ENCODE measurements around the gene FZD1.

The FZD1 gene

DNA sequence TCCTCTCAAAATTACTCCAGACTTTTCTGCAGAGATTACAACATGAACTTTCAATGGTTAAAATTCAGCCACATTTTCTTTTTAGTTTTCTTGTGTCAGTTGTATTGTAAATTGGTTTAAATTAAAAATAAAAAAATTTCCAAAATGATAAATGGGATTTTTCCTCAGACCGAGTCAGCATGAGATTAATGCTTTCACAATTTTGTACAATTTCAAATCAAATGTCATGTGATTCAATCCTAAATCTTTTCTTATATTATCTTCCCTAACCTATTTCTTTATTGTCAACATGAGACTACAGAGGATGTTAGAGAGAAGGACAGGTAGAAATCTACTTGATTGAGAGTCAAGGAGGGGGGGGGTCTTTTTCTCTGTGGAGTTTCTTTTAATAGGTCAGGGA lies 33.7 kb downstream of the FZD1 start:
- DNase-seq, result no peak

DNA sequence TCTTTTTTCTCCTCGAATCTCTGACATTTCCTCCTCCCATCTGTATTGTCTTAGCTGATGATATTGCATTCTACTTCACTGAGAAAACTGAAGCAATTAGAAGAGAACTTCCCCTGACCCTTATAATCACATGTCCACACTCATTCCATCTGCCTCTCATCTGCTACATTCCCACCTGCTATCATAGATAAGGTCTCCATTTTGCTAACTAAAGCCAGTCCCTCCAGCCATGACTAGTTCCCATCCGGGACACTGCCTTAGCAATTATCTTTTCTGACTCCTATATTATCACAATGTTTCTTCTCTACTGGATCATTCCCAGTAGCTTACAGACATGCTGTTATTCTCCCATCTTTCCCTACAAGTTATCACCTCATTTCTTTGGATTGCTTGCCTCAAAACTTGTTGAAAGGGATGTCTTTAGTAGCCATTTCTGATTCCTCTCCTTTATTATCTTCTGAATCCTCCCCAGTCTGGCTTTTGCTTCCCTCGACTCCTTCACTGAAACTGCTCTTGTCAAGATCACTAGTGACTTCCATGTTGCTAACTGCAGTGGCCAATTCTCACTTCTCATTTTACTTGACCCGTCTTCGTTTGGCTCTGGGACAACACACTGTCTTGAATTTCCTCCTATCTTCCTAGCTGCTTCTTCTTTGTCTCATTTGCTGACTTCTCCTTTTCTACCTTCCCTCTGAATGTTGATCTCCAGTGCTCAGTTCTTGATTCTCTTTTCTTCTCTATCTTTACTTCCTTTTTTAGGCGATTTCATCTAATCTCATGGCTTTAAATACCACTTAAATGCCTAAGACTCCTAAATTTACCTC lies 35.9 kb downstream of the FZD1 start:
- peak; percentile 73 to 85 for DNase-seq

DNA sequence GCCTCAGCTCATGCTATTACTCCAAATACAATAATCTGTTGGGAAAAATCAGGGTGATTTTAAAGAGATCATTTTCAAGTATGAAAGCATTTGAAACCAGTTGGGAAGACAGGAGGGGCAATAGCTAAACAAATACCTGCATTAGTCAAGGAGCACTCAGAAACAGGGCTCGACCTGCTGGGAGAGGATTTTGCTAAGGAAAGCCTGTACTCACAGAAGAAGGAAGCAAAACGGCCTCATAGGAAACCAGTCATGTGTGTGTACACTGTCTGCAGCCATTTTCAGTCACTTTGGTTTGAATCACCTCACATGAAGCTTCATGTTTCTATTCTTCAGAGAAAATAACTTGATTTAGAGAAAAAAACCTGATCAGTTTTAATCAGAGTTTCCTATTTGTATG lies 38.6 kb downstream of the FZD1 start:
- peak in 1 of 2 donors; percentile 5 for DNase-seq

DNA sequence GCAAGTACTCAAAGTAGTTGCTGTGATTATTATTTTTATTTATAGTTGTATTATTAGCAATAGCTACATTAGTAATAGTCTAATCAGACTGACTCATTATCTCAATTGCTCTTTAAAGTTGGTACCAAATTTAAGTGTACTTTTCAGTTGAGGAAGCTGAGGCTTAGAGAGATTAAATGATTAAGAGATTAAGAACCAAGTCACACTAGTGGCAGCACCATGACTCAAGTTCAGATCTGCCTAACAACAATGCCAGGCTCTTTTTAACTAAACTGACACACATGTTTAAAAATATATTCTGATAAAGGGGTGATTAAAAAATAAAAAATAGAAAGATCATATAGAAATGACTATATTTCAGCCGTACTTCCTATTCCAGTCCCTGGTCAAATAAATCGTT lies 42.0 kb downstream of the FZD1 start:
- DNase-seq, result no peak

DNA sequence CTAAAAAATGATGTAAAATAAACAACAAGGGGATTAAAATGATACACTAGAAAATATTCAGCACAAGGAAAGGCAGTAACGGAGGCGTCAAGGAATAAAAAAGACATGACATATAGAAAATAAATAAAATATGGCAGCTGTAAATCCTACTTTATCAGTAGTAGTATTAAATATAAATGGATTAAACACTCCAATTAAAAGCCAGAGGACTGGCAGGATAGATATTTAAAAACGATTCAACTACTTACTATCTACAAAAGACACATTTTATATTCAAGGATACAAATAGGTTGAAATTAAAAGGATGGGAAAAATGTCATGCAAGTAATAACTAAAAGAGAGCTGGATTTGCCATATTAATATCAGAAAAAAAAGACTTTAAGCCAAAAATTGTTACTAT lies 43.2 kb downstream of the FZD1 start:
- DNase-seq, result no peak

DNA sequence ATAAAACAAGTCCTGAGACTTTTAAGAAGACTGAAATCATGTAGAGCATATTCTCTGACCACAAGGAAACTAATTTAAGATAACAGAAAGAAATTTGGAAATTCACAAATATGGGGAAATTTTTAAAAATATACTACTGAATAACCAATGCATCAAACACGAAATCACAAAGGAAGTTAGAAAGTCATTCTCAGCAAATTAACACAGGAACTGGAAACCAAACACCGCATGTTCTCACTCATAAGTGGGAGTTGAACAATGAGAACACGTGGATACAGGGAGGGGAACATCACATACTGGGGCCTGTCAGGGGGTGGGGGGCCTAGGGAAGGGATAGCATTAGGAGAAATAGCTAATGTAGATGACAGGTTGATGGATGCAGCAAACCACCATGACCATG lies 44.0 kb downstream of the FZD1 start:
- DNase-seq, result peak; percentile 36 to 48

DNA sequence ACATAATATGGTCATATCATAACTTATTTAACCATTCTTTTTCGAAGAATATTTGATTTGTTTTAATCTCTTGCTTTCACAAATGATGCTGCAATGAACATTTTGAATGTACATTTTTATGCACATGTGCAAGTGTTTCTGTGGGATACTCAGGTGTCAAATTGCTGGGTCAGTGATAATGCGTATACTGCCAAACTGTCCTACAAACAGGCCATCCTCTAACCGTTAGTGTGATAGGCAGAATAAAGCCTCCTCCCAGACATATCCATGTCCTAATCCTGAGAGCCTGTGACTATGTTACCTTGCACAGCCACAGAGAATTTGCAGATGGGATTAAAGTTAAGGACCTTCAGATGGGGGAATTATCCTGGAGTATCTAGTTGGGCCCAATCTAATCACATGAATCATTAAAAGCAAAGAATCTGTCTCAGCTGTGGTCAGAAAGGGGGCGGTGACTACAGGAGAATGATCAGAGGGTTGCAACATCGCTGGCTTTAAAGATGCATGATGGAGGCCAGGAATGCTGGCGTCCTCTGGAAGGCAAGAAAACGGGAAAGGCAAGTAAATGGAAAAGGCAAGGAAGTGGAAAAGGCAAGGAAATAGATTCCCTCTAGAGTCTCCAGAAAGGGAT lies 46.7 kb downstream of the FZD1 start:
- DNase-seq, result no peak

DNA sequence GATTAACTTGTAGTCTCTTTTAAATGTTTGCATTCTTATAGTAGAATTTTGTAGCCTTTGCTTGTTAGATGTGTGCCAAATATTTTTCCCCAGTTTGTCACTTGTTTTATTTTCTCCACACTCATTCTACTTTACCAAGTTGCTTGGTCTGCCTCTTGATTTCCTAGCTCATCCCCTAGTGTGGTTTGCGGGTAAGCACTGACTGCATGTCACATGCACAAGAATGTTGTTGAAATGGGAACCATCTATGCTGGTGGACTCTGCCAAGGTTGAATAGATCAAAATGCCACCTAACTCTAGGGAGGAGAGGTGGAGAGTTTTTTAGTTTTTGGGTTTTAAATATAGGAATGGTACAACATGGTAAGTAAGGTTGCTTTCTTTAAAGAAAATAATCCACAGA lies 47.6 kb downstream of the FZD1 start:
- peak in 1 of 2 donors; percentile 19 for DNase-seq

DNA sequence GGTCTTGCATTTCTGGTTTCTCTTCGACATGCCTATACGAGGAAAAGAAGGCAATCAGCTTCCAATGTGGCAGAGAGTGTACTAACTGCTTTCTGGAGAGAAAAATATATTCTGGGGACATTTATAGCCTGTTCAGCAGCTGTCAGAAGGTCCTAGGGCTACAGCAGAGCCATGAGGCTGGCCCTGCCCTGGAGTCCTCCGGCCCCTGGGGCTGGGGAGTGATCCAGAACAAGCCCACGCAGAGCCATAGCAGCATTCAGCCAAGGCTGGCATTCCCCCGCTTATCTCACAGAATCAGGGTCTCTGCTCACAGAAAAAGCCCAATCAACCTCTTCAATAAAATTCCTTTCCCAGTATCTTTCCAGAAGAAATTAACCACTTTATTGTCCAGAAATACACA lies 48.9 kb downstream of the FZD1 start:
- no peak for DNase-seq

DNA sequence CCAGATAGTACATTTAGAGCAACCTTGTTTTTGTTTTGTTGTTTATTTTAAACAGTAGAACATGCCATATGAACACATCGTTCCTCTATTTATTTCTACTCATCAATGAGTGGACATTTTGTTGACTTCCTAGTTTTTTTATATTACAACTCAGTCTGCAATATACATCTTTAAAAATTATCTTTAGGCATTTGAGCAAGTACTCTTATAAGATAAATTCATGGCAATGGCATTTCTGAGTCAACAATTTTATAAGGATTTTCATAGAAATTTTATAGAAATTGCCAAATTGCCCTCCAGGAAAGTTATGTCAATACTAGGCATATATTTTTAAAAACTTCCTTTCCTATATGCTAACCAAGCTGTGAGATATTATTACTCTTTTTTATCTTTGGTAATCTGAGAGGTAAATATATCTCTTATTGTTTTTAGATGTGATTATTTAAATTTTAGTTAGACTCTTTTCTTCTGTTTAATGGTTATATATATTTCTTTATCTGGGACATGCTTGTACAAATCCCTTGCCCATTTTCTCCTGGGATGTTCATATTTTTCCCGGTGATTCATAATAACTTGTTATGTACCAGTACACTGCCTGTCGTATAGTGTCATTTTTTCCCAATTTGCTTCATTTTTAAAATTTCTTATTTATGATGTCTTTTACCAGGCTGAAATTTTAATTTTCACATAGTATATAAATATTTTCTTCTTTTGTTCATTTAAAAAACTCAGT lies 50.5 kb downstream of the FZD1 start:
- no peak for DNase-seq

DNA sequence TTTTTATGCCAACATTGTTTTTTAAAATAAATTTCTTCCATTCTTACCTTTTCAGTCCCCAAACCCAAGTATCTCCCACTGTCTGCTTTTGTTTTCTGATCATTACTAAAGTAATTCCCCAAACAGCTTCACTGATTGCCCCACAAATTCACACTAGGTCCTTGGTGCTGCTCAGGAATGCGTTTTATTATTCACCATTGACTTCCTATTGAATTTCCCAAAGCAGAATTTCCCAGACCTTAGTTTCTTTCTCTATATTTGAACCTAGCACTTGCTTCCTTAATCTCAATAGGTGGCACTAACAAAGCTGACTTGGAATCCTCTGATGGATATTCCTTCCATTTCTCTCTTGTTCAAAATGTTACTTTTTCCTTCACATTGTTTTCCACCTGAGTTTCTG lies 52.2 kb downstream of the FZD1 start:
- DNase-seq, result no peak

DNA sequence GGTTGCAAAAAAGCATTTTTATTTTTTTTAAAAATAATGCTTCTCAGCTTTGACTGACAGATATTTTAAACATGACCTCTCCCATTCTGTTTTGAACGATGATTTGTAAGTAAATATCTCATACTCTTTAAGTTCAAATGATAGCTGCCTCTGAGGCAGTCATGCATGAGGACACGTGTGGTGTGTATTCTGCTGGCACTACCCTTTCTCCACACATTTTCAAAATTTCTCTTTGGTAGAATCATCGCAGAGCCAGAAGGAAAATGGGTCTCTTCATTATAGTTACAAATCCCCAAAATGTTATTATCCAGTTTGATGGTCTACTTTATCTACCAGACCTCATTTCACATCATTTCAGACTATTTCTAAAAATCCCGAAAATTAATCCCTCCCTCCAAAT lies 55.1 kb downstream of the FZD1 start:
- no peak for DNase-seq

DNA sequence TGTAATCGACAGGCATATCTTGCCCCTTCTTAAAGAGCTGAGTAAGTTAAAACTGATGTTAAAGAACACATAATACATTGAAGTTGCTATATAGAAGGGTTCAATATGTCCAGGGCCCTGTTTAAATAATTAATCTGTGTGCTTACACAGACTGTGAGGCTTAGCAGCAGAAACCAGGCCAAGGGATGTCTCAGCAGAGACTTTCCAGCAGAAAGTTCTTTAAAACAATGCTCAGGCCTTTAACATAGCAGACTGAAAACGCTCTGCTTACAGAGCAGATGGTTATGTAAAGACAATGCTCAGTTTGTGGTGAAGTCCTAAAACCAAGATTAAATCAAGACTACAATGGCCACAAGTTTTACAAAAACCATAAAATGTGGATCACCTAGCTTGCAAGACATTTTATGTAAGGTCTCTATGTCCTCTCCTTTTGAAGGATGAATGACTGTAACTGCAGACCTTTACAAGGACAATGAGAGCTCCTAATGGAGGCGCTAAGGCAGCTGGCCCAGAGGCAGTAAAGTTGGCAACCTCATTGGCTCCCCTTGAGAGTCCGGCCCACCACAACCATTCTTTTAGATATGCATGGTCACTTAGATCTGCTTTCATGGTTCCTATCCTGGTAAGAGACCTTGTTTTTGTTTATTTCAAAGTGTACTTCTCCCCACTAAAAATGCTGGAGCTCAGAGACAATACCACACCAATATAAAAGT lies 56.3 kb downstream of the FZD1 start:
- no peak for DNase-seq
